HG03571 (cell line): ENCODE measurements around the gene STX18.

Experiments used
- ATAC-seq: cut with Tn5 transposase; IDR thresholded peaks from one replicate; pipeline ENCODE4 v1.9.1; 2021; ENCODE audit not compliant: unreplicated experiment

The STX18 gene

GRCh38 chr4:4440333-4441061, 101.4 kb downstream of the STX18 start:
- ATAC-seq: no peak

GRCh38 chr4:4439782-4440181, 102.1 kb downstream of the STX18 start:
- no peak for ATAC-seq

- no peak for ATAC-seq
Measured at GRCh38 chr4:4438891-4439290, 103.0 kb downstream of the STX18 start.

GRCh38 chr4:4437798-4438470, 103.9 kb downstream of the STX18 start:
- ATAC-seq: no peak

GRCh38 chr4:4436244-4436823, 105.5 kb downstream of the STX18 start:
- no peak for ATAC-seq

GRCh38 chr4:4433941-4434340, 107.9 kb downstream of the STX18 start:
- no peak for ATAC-seq

GRCh38 chr4:4432341-4433125, 109.3 kb downstream of the STX18 start:
- ATAC-seq: no peak

GRCh38 chr4:4430492-4431195, 111.2 kb downstream of the STX18 start:
- ATAC-seq: no peak

- no peak for ATAC-seq
Measured at GRCh38 chr4:4428966-4429875, 112.6 kb downstream of the STX18 start.

GRCh38 chr4:4427886-4428285, 114.0 kb downstream of the STX18 start:
- no peak for ATAC-seq

- ATAC-seq: no peak
Measured at GRCh38 chr4:4427121-4427870, 114.6 kb downstream of the STX18 start.

GRCh38 chr4:4426511-4427120, 115.2 kb downstream of the STX18 start:
- ATAC-seq: no peak

GRCh38 chr4:4425696-4426095, 116.2 kb downstream of the STX18 start:
- no peak for ATAC-seq

GRCh38 chr4:4425119-4425690, 116.6 kb downstream of the STX18 start:
- ATAC-seq: no peak

- no peak for ATAC-seq
Measured at GRCh38 chr4:4424499-4425115, 117.2 kb downstream of the STX18 start.

- no peak for ATAC-seq
Measured at GRCh38 chr4:4423706-4424498, 117.9 kb downstream of the STX18 start.

- ATAC-seq: no peak
Measured at GRCh38 chr4:4422856-4423499, 118.9 kb downstream of the STX18 start.
